Brain microvascular endothelial cell (primary cell): Measurements from ENCODE around the gene DKK3.

ENCODE experiments used
- DNase-seq: peaks from one replicate; pipeline ENCODE4 v3.0.0-alpha.2; 2020
- H3K27ac ChIP-seq: fragments of 250-450 bp; sonication (Bioruptor Pico); 2 replicates; pipeline ENCODE4 v1.5.1; 2020; ENCODE audit warnings: mild to moderate bottlenecking, moderate library complexity
- H3K27me3 ChIP-seq: fragments of 250-450 bp; sonication (Bioruptor Pico); replicated peaks from 2 replicates; pipeline ENCODE4 v1.5.1; 2020; ENCODE audit warnings: mild to moderate bottlenecking
- H3K36me3 ChIP-seq: fragments of 250-450 bp; sonication (Bioruptor Pico); replicated peaks from 2 replicates; pipeline ENCODE4 v1.5.1; 2020; ENCODE audit warnings: mild to moderate bottlenecking
- H3K4me3 ChIP-seq: 2 replicates; pipeline ENCODE4 v1.5.1; 2011; ENCODE audit warnings: low read depth, mild to moderate bottlenecking, control low read depth, low read length, moderate library complexity
- in situ Hi-C: cut with HindIII; loops from 2 replicates; pipeline ENCODE4 v1.10.0; 2017; ENCODE audit warnings: low sequenced_read_pairs, low pct_ligation_motif_present
- TF ChIP-seq, protein P1 (sequence below): IDR thresholded peaks from 2 replicates; pipeline ENCODE4 v1.5.1; 2011; ENCODE audit warnings: low read depth, mild to moderate bottlenecking, moderate library complexity, low read length, control low read depth, inconsistent platforms; ENCODE audit errors: missing control alignments

The DKK3 gene

DNA sequence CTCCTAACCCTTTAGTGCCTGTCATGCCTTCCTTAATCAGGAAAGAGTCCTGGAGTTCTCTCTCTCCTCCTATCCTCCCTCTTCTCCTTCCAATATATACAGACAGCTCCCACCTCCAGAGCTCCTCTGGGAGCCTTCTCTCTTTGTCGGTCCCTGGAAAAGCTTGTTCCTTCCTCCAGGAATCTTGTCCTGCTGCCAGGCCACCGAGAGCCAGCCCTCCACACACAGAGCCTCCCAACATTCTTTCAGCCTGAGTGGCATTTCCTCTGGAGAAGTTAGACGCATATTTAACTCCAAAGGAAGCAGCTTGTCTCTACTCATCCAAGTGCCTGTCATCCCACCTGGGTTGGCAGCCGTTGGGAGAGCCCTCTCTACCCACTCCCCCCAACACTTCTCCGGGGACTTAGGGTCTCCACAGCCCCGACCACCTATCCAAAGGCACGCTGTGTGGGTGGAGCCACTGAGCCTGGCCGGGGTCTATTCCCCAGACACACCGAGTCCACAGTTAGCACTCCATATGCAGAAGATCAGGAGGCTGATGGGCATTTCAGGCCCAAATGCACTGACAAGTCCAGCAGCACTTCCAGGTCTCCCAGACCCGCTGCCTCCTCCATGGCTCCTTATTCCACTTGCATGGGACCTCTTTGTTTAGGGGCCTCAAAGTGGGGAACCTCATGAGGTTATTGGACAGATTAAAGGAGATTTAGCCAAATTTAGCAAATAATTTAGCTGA, 31.1 kb downstream of the DKK3 start:
- TF ChIP-seq, protein P1, sequence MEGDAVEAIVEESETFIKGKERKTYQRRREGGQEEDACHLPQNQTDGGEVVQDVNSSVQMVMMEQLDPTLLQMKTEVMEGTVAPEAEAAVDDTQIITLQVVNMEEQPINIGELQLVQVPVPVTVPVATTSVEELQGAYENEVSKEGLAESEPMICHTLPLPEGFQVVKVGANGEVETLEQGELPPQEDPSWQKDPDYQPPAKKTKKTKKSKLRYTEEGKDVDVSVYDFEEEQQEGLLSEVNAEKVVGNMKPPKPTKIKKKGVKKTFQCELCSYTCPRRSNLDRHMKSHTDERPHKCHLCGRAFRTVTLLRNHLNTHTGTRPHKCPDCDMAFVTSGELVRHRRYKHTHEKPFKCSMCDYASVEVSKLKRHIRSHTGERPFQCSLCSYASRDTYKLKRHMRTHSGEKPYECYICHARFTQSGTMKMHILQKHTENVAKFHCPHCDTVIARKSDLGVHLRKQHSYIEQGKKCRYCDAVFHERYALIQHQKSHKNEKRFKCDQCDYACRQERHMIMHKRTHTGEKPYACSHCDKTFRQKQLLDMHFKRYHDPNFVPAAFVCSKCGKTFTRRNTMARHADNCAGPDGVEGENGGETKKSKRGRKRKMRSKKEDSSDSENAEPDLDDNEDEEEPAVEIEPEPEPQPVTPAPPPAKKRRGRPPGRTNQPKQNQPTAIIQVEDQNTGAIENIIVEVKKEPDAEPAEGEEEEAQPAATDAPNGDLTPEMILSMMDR, result no peak
- in situ Hi-C loops, result no loop called here
- H3K27me3 ChIP-seq, result no peaks in the 10 kb centered on the region
- peak; percentile 76 for DNase-seq
- no peak overlapping the region for H3K4me3 ChIP-seq
- no peaks in the 10 kb centered on the region for H3K36me3 ChIP-seq
- H3K27ac ChIP-seq, result peak overlapping the region; percentile 64

- DNase-seq, result no peak
- Histone ChIP-seq H3K36me3 (no peaks in the 10 kb centered on the region), H3K27me3 (no peaks in the 10 kb centered on the region), H3K27ac (peak overlapping the region; percentile 64), H3K4me3 (no peak overlapping the region)
- TF ChIP-seq, protein P1, result no peak
- in situ Hi-C loops, result no loop called here
Observed at GRCh38 chr11:11976481-11977127, 31.8 kb downstream of the DKK3 start.

- H3K4me3 ChIP-seq, result no peak overlapping the region
- H3K36me3 ChIP-seq, result no peaks in the 10 kb centered on the region
- TF ChIP-seq, protein P1, result no peak
- H3K27ac ChIP-seq, result no peak overlapping the region
- DNase-seq, result no peak
- in situ Hi-C loops, result no loop called here
- H3K27me3 ChIP-seq, result no peaks in the 10 kb centered on the region
Observed at GRCh38 chr11:11975201-11976092, 33.0 kb downstream of the DKK3 start.

- Histone ChIP-seq H3K36me3 (no peaks in the 10 kb centered on the region), H3K4me3 (no peak overlapping the region), H3K27me3 (no peaks in the 10 kb centered on the region), H3K27ac (no peak overlapping the region)
- TF ChIP-seq, protein P1, result no peak
- in situ Hi-C loops, result no loop called here
- DNase-seq, result no peak
Observed at GRCh38 chr11:11973866-11974265, 34.6 kb downstream of the DKK3 start.

GRCh38 chr11:11973361-11973800, 35.0 kb downstream of the DKK3 start:
- no peak for DNase-seq
- Histone ChIP-seq H3K27ac (no peak overlapping the region), H3K36me3 (no peaks in the 10 kb centered on the region), H3K4me3 (no peak overlapping the region), H3K27me3 (no peaks in the 10 kb centered on the region)
- TF ChIP-seq, protein P1, result no peak
- in situ Hi-C loops, result no loop called here
